ENCODE data around the gene SPATA20. TPM values are rescaled to one million over a fixed set of nuclear protein-coding genes. Genes with fewer than 3 reads are reported as not detected.

The SPATA20 gene
- total and polyA plus RNA-seq, 2 of the 13 experiments (the other 11 are each of a cell fraction or from before 2014, with no cell fraction given): 36.1 to 64.8 TPM

DNA sequence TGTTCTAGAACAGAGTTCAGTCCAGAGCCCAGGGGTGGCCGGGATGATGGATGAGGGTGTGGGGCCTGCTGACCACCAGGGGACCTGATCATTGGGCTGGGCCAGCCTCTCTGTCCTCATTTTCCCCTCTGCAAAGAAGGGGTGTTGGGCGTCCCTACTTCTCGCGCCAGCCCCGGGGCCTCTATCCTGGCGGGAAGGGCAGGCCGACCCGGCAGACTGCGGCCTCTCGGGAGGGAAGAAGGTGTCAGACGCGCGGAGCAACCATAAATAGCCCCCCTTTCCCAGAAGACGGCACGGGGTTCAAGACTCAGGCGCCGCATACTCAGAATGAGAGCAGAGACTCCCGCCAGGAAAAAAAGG is 11.6 kb downstream of the SPATA20 start:
- Histone ChIP-seq H3K4me3 (replicated peaks in 1 of 3; ENCODE audit: insufficient read depth in 1 of 3, low read depth in 2 of 3, low read length in 3 of 3) (no peak overlapping the region), H3K27me3 (ENCODE audit: control insufficient read depth in 1 of 2, insufficient read depth in 2 of 2, low read length in 2 of 2) (peaks cover 19 to 26% of the 10 kb centered on the region in 2 experiments), H2AFZ (ENCODE audit: low read length) (no peak overlapping the region), H3K9me3 (ENCODE audit: low read length) (no peaks in the 10 kb centered on the region), H3K79me2 (ENCODE audit: insufficient read depth, low read length) (no peaks in the 10 kb centered on the region), H3K36me3 (replicated peaks in 1 of 2; ENCODE audit: control insufficient read depth in 1 of 2, insufficient read depth in 2 of 2, low read length in 2 of 2) (no peaks in the 10 kb centered on the region; a peak in 1 of 5 replicates), H3K9ac (ENCODE audit: insufficient read depth, low read depth, low read length) (no peak overlapping the region), H4K20me1 (ENCODE audit: insufficient read depth, low read length) (peaks cover 5% of the 10 kb centered on the region; the same call in 1 of the 2 replicates), H3K4me2 (ENCODE audit: low read depth, low read length) (no peak overlapping the region), H3K27ac (ENCODE audit: extremely low read length, insufficient read depth, low read length) (no peak overlapping the region), H3K4me1 (ENCODE audit: insufficient read depth, low read length) (peaks cover 9% of the 10 kb centered on the region)
- intact Hi-C loops (cut with micrococcal nuclease; ENCODE audit: unreplicated experiment) (no loop called here), in situ Hi-C loops (cut with HindIII; ENCODE audit: extremely low pct_ligation_motif_present, low pct_unique_long_range_greater_than_20kb) (no loop called here)
- no peak for TF ChIP-seq ZNF674 (CRISPR knock-in tag; IDR thresholded peaks at IDR 0.05; ENCODE audit: low read depth)
- no peak for TF ChIP-seq EP300 (IDR thresholded peaks at IDR 0.05; ENCODE audit: low read depth in 2 of 2, low read length in 2 of 2)
- no peak for TF ChIP-seq EP300 (CRISPR knock-in tag; IDR thresholded peaks at IDR 0.05; ENCODE audit: borderline replicate concordance)
- TF ChIP-seq ARNTL (CRISPR knock-in tag; IDR thresholded peaks at IDR 0.05): no peak
- TF ChIP-seq, protein P1, sequence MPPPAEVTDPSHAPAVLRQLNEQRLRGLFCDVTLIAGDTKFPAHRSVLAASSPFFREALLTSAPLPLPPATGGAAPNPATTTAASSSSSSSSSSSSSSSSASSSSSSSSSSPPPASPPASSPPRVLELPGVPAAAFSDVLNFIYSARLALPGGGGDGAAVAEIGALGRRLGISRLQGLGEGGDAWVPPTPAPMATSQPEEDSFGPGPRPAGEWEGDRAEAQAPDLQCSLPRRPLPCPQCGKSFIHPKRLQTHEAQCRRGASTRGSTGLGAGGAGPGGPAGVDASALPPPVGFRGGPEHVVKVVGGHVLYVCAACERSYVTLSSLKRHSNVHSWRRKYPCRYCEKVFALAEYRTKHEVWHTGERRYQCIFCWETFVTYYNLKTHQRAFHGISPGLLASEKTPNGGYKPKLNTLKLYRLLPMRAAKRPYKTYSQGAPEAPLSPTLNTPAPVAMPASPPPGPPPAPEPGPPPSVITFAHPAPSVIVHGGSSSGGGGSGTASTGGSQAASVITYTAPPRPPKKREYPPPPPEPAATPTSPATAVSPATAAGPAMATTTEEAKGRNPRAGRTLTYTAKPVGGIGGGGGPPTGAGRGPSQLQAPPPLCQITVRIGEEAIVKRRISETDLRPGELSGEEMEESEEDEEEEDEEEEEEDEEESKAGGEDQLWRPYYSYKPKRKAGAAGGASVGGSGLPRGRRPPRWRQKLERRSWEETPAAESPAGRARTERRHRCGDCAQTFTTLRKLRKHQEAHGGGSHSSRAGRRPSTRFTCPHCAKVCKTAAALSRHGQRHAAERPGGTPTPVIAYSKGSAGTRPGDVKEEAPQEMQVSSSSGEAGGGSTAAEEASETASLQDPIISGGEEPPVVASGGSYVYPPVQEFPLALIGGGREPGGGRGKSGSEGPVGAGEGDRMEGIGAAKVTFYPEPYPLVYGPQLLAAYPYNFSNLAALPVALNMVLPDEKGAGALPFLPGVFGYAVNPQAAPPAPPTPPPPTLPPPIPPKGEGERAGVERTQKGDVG (CRISPR knock-in tag; IDR thresholded peaks at IDR 0.05; ENCODE audit: borderline replicate concordance): no peak
- TF ChIP-seq BRF2 (CRISPR knock-in tag; IDR thresholded peaks at IDR 0.05): 0 out of 2 replicates have a peak, but pooled peaks have one; percentile 41
- TF ChIP-seq ZNF143 (CRISPR knock-in tag; IDR thresholded peaks at IDR 0.05): no peak
- no peak for TF ChIP-seq ZNF3 (CRISPR knock-in tag; IDR thresholded peaks at IDR 0.05)
- 80% methylated on average over 12 of the region's 18 CpGs for WGBS (ENCODE audit: low lambda C conversion rate)
- FAIRE-seq (no peak), ATAC-seq (peak; percentile 3; the same call in 2 of the 3 replicates), DNase-seq (ENCODE audit: low spot score) (no peak)
- ChIA-PET POLR2A (interaction anchor here (1.0 kb wide), 1 partner anchor 16 kb away, joined by 3 read pairs; no protein-coding TSS in a partner anchor), CTCF (ENCODE audit: low intra/inter-chr PET ratio, low total read pairs) (no interaction called here)
- BruUV-seq (replicated peaks): no TSS peak

Data from HepG2 (cell line).